DOHH2 (cell line): Measurements from ENCODE around the gene APOL2.
"Not testable (repeated sequence)": the region's sequence is repeated elsewhere in the genome, so short reads cannot be mapped to it uniquely, and the experiment has no call there.

ENCODE experiments used
- H3F3A ChIP-seq: fragments of 200-600 bp; sonication (generic), shearing (Covaris generic); 2 replicates; pipeline ENCODE4 v1.6.0; 2016; ENCODE audit warnings: antibody characterized with exemption, mild to moderate bottlenecking; ENCODE audit not compliant: control insufficient read depth, insufficient read depth
- H3K27ac ChIP-seq: fragments of 200-600 bp; sonication (generic); 2 replicates; pipeline ENCODE4 v1.5.1; 2014; ENCODE audit warnings: low read depth, mild to moderate bottlenecking, low read length, moderate library complexity
- H3K27me3 ChIP-seq: fragments of 200-600 bp; sonication (generic); 2 replicates; pipeline ENCODE4 v1.6.1; 2014; ENCODE audit warnings: mild to moderate bottlenecking, low read length, mixed read lengths; ENCODE audit not compliant: control insufficient read depth
- H3K36me3 ChIP-seq: fragments of 200-600 bp; sonication (generic); 2 replicates; pipeline ENCODE4 v1.6.1; 2014; ENCODE audit warnings: mild to moderate bottlenecking, low read length, moderate library complexity, mixed read lengths; ENCODE audit not compliant: control insufficient read depth
- H3K4me1 ChIP-seq: fragments of 200-600 bp; sonication (generic); 2 replicates; pipeline ENCODE4 v1.6.1; 2014; ENCODE audit warnings: mild to moderate bottlenecking, low read length, mixed read lengths; ENCODE audit not compliant: control insufficient read depth
- H3K4me2 ChIP-seq: fragments of 200-600 bp; sonication (generic); 2 replicates; pipeline ENCODE4 v1.6.0; 2014; ENCODE audit warnings: mild to moderate bottlenecking, low read length, moderate library complexity
- H3K4me3 ChIP-seq: fragments of 200-600 bp; sonication (generic); 2 replicates; pipeline ENCODE4 v1.5.1; 2014; ENCODE audit warnings: mild to moderate bottlenecking, low read length, mixed read lengths
- H3K79me2 ChIP-seq: fragments of 200-600 bp; sonication (generic); 2 replicates; pipeline ENCODE4 v1.6.1; 2014; ENCODE audit warnings: mild to moderate bottlenecking, low read length, mixed read lengths; ENCODE audit not compliant: control insufficient read depth
- H3K9me2 ChIP-seq: fragments of 200-600 bp; sonication (generic); replicated peaks from 2 replicates; pipeline ENCODE4 v1.6.1; 2014; ENCODE audit warnings: mild to moderate bottlenecking, low read length, mixed read lengths; ENCODE audit not compliant: control insufficient read depth
- H3K9me3 ChIP-seq: fragments of 200-600 bp; sonication (generic); 2 replicates; pipeline ENCODE4 v1.6.1; 2014; ENCODE audit warnings: antibody characterized with exemption, low read length, mixed read lengths; ENCODE audit not compliant: control insufficient read depth, insufficient read depth
- H4K20me1 ChIP-seq: fragments of 200-600 bp; sonication (generic); 2 replicates; pipeline ENCODE4 v1.6.0; 2014; ENCODE audit warnings: low read depth, mild to moderate bottlenecking, antibody characterized with exemption, low read length, moderate library complexity; ENCODE audit not compliant: control insufficient read depth, insufficient read depth
- CTCF ChIP-seq: fragments of 200-600 bp; sonication (generic); IDR thresholded peaks from one replicate; pipeline ENCODE4 v1.5.1; 2014; ENCODE audit warnings: antibody characterized with exemption, mild to moderate bottlenecking, low read depth, low read length; ENCODE audit not compliant: poor library complexity, severe bottlenecking
- EZH2phosphoT487 ChIP-seq: fragments of 200-600 bp; sonication (generic); IDR thresholded peaks from 2 replicates; pipeline ENCODE4 v1.6.1; 2017; ENCODE audit warnings: borderline replicate concordance, mild to moderate bottlenecking, antibody characterized with exemption, low read length, moderate library complexity, mixed read lengths

Gene APOL2

DNA sequence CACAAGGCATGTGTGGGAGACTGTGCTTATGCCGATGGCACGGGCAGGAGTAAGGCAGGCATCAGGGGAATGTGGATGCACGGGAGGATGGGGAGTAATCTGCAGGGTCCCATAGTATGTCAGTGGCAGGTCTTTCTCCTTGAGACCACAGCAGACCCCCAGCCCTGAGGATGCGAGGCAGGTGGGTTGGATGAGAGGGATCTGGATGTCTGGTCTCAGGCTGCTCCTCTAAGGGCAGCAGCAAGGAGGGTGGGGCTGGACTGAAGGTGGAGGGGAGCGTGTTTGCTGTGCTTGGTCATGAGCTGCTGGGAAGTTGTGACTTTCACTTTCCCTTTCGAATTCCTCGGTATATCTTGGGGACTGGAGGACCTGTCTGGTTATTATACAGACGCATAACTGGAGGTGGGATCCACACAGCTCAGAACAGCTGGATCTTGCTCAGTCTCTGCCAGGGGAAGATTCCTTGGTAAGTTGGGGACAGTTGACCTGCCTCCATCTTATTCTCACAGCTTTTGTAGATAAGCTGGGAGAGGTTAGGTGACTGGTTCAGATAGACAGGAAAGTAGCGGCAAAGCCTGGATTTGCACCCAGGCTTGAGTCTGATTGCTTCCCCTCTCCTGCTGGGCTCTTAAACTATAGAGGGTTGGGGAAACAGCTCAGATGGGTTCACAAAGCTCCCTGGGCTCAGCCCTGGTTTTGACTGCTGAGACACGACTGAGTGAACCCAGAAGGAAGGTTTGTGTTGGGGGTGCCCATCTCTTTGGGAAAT, 13.6 kb upstream of the APOL2 start, which contains the start of gene APOL1:
TSS of gene APOL1 (plus strand) at position 380 of the 769 bp plus-strand sequence. CDS start 1,823 bp downstream, outside the sequence.
- H3K27ac ChIP-seq, result no peak within 1 kb of the TSS
- H3K4me2 ChIP-seq, result peak within 1 kb of the TSS; percentile 20; the same call in 1 of the 2 replicates
- H3K4me1 ChIP-seq, result peaks cover 7% of the 10 kb centered on the region
- H3K27me3 ChIP-seq, result no peaks in the 10 kb centered on the region
- H3K36me3 ChIP-seq, result no peaks in the 10 kb centered on the region
- H3K9me3 ChIP-seq, result peaks cover 5% of the 10 kb centered on the region; the same call in 1 of the 2 replicates
- H4K20me1 ChIP-seq, result no peaks in the 10 kb centered on the region
- H3K4me3 ChIP-seq, result 0 out of 2 replicates have a peak within 1 kb of the TSS, but pooled peaks have one; percentile 1
- H3F3A ChIP-seq, result 0 out of 2 replicates have a peak, but pooled peaks cover 3% of the 10 kb centered on the region
- no peaks in the 10 kb centered on the region for H3K79me2 ChIP-seq
- H3K9me2 ChIP-seq, result no peaks in the 10 kb centered on the region
- TF ChIP-seq EZH2phosphoT487 (no peak), CTCF (no peak)

DNA sequence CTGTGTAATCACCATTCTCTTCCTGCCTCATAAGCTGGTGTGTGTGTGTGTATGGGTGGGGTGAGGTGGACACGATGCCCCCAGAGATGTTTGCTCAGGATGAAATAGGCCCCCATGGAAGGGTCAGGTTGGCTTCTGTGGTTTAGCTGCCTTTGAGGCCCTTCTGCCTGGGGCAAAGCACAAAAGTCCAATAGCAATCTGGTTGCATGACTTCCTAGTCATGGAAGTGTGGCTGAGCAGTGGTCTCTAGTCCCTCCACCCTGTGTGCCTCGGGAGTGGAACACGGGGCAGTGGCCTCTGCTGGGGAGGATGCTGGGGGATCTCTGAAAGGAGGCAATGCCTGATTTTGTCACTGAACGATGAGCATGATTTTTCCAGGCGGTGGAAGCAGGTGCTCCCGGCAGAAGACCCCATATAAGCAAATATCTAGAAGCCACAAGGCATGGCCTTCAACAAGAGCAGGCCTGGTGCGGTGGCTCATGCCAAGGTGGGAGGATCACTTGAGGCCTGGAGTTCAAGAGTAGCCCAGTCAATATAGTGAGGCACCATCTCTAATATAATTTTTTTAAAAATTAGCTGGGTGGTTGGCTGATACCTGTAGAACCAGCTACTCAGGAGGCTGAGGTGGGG, 12.8 kb upstream of the APOL2 start:
- not testable (repeated sequence) for H3K4me2 ChIP-seq, H4K20me1 ChIP-seq, H3K9me3 ChIP-seq, H3K9me2 ChIP-seq, H3K27ac ChIP-seq, H3K79me2 ChIP-seq, H3K4me1 ChIP-seq, H3F3A ChIP-seq, H3K36me3 ChIP-seq, H3K27me3 ChIP-seq, H3K4me3 ChIP-seq

DNA sequence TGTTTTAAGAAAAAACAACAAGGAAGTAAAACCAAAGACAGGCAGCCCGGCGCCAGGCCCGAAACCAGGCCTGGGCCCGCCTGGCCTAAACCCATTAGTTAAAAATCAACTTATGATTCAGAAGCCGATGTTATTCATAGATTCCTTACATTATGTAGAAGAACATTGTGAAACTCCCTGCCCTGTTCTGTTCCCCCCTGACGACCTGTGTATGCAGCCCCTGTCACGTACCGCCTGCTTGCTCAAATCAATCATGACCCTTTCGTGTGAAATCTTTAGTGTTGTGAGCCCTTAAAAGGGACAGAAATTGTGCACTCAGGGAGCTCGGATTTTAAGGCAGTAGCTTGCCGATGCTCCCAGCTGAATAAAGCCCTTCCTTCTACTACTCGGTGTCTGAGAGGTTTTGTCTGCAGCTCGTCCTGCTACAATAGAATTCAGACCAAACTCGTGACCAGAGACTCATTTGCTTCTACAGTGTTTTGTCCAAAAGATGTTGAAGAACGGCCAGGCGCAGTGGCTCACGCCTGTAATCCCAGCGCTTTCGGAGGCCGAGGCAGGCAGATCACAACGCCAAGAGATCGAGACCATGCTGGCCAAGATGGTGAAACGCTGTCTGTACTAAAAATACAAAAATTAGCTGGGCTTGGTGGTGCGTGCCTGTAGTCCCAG, 11.1 kb upstream of the APOL2 start:
- not testable (repeated sequence) for H3K27ac ChIP-seq, H3F3A ChIP-seq, H3K36me3 ChIP-seq, H3K9me2 ChIP-seq, H3K4me2 ChIP-seq, H3K9me3 ChIP-seq, H3K4me1 ChIP-seq, H3K4me3 ChIP-seq, H3K27me3 ChIP-seq, H4K20me1 ChIP-seq, H3K79me2 ChIP-seq

GRCh38 chr22:36249160-36249559, 9.8 kb upstream of the APOL2 start:
- H3K79me2 ChIP-seq, result no peaks in the 10 kb centered on the region
- peaks cover 7% of the 10 kb centered on the region for H3K4me1 ChIP-seq
- H3K4me3 ChIP-seq, result no peak overlapping the region
- peaks cover 5% of the 10 kb centered on the region; the same call in 1 of the 2 replicates for H3K9me3 ChIP-seq
- no peaks in the 10 kb centered on the region for H3K36me3 ChIP-seq
- no peak overlapping the region for H3K27ac ChIP-seq
- no peaks in the 10 kb centered on the region for H3K9me2 ChIP-seq
- no peaks in the 10 kb centered on the region for H3F3A ChIP-seq
- no peaks in the 10 kb centered on the region for H4K20me1 ChIP-seq
- TF ChIP-seq EZH2phosphoT487, result no peak
- no peak for TF ChIP-seq CTCF
- no peaks in the 10 kb centered on the region for H3K27me3 ChIP-seq
- no peak overlapping the region for H3K4me2 ChIP-seq
